ENCODE measurements around the gene COL6A3.

Gene COL6A3

DNA sequence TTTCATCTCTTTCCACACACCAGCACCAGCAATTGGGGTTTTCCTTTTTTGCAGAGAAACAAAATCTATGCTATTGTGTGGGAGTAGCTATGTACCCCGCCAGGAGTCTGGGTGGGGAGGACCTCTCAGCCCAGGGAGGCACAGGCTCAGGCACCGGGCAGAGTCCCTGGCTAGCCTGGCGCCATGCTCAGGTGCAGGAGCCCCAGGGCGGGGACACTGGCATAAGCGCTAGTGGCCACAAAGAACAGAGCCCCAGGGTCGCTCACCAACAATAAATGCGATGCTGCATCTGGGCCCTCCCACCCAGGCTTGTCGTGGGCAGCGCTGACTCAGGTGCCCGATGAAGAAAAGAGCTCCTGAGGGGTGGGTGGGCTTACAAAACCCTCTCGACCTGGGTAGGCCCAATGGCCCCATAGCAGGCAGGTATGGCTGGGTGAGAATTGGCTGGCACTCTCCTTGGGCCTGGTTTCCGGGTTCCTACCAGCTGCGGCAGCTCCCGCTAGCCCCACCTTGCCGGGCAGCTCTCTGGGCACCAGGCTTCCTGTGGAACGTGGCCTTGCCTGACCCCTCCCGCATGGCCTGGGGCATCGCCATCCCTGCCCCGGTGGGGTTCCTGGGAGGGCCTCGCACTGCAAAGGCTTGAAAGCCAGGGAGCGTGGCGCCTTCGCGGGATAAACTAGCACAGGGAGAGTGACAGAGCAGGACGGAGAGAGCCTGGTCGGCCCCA lies 31.8 kb upstream of the COL6A3 start:
- no peak for DNase-seq

DNA sequence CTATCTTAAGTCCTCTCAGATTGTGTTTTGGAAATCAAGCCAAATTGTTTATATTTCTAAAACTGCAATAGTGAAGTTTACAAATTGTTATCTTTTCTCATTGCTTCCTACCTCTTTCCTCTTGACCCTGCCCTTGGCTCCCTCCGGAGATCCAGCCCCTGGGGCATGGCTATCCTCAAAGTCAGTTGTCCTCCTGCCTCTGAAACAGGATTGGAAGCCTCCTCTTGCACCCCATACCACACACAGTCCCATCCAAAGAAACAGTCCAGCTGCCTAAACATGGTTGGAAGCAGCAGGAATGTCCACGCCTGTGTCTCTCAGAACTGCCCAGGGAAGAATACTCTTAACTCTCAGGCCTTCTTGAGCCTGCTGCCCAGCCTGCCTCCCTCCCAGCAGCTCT lies 30.1 kb upstream of the COL6A3 start:
- no peak for DNase-seq

DNA sequence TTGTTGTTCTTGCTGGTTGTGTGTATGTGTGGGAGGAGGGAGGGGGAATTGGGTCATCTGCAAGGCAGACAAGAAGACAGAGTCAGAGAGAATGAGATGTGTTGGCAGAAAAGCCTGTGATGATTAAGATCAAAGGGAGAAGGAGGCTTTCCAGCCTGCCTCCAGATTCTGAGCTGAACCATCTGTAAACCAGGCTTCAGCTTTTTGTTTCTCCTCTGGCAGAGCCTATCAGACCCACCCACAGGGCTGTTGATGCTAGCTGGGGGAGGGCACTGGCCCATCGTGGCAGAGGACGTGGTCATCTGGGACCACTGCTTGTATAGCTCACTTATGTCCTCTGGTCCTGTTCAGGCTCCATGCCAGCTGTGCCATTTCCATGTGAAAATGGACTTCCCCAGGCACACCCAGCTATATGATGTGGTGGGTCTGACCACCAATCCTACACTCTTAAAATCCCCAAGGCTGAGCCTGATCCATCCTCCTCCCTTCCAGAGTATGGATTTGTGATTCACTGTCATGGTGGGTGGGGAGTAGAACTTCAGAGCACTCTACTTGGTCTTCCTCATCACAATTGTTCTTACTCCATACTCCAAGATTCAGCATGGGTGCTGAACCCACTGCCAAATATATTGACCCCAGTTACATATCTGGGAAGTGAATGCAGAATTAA lies 27.8 kb upstream of the COL6A3 start:
- peak; percentile 56 for DNase-seq

DNA sequence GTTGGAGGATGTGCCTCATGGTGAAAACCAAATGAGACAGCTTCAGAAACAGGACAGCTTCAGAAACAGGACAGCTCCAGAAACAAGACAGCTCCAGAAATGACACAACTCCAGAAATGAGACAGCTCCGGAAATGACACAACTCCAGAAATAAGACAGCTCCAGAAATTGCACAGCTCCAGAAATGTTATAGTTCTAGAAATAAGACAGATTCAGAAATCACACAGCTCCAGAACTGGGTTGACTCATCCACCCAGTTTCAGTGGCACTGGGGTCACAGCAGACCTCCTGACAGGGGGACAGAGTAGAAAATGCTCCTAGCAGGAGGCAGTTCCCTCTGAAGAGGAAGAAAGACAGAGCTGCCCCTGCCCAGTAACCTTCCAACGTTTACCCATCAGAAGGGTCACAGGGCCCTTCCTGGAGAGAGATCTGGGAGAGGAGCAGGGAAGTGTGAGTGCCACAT lies 26.9 kb upstream of the COL6A3 start:
- DNase-seq, result no peak

DNA sequence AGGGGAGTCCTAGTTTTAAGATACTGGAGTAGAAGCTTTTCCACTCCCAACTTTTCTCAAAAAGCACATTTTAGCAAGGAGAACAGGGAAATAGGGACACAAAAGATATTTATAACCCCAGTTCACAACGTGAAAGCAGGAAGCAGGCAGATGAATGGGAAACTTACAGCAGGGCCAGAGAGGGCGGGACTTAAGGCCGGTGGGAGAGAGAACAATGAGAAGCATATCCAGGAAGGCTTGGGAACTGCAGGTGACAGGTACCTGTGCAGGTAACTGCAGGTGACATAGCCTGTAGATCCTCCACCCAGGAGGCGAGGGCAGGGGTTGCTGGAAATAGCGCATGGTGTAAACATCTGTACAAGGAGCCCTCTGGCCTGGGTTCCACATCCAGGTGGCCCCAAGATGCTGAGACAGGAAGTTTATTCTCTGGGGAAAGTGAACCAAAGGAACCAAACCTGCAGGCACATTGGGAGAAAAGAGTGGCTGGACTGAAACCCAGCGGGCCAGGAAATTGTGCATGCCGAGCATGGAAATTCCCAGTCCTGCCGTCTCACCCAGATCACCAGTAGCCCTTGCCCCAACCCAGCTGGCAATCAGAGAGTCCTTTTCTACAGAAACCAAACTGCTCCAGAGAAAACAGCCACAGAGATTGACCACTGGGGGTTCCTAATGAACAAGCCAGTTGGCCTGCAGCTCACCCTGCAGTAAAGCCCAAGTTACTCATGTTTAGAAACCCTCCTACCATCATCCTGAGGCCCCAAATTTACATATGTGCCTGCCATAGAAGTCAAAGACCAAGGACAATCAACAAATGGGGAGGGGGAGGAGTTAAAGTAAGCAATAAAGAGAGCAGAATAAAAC lies 24.3 kb upstream of the COL6A3 start:
- DNase-seq, result no peak

DNA sequence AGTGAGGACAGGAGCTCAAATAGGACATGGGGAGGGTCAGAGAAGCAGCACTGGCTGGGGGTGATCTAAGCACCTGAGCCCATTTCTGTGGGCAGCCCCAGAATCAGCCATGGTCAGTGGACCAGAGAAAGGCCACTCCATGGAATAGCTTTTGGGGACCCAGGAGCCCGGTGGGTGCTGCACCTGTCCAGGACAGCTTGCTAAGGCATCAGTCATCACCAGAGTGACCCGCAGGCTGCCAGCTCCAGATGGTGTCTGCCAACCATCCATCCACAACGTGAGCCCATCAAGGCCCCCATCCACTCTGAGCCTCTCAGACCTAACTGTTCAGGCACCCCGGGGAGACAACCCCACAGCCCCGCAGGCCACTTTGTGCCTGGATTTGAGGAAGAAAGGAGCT lies 23.6 kb upstream of the COL6A3 start:
- no peak for DNase-seq

DNA sequence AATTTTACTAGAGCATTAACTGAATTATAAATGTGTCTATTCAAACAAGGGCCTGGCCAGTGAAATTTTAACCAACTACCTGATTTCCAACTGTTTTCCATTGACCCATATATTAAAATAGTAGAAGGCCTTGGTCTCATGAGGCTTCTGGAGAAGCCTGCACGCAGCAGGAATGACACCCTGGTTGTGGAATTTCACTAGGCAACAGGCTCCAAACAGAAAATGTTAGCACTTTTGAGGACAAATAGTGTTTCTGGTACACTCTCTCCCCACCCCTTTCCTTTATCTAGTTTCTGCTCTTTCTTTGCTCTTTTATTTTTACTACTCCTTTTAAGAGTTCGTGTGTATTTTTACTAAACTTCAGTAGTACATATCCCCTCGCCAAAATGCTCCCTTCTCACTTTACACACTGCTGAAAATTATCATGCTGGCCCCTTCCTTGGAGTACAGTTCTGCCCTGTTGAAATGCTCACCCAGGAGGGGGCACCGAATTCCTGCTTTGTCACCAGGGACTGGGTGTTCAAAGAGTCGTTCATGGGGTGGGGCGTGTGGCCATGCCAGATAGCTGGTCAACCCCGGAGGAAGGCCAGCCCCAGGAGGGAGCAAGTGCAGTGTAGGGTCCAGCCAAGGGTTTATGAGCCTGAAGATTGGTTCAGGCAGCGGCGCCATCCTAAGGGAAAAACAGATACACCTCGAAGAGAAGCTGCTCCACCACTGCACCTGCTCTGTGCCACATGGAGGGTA lies 22.1 kb upstream of the COL6A3 start:
- no peak for DNase-seq

DNA sequence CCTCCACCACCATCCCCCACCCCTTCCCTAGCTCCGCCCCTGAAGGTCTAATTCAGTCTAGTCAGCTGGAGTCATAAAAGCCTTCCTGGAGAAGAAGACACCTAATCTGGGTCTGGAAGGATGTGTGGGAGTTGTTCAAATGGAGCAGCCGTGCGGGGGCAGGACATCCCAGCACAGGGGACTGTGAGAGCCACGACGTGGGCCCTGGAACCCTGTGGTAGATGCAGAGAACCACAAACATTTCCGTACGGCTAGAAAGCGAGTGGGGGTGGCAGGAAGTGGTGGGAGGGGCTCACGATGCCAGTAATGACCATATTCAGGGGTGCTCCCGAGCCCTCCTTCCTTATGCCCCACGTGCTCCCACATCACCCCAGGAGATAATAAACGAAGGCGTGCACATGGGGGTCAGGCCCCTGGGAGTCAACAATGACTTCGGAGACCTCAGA lies 20.9 kb upstream of the COL6A3 start:
- no peak for DNase-seq

DNA sequence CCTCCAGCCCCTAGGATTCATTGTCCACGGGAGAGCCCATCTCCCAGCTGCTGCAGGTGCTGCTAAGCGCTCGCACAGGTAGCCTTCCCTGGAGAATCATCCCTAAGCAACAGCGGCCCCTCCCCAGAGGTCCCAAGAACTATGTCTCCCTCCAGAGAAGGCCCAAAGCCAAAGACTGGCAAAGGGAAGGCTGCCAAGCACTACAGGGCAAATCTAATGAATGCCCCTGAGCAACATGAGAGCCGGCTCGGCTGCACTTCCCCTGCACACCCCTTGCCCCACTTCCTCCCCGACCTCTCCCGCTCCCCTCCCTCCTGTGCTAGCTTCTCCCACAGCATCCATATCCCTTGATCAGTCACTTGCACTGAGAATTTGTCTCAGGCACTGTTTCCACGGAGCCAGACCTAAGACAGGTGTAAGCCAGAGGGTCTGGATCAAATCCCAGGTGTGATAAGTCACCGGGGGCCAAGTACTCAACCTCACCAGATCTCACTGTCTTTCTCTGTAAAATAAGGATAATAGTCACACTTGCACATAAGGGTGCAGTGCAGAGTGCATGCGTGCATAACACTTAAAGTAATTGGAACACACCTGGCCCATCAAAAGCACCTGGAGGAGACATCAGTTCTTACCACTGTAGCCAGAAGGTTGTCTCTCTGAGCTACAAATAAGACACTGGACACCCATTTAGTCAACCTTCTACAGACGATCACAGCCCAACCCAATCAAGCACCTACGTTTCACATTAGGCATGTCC lies 20.1 kb upstream of the COL6A3 start:
- no peak for DNase-seq

DNA sequence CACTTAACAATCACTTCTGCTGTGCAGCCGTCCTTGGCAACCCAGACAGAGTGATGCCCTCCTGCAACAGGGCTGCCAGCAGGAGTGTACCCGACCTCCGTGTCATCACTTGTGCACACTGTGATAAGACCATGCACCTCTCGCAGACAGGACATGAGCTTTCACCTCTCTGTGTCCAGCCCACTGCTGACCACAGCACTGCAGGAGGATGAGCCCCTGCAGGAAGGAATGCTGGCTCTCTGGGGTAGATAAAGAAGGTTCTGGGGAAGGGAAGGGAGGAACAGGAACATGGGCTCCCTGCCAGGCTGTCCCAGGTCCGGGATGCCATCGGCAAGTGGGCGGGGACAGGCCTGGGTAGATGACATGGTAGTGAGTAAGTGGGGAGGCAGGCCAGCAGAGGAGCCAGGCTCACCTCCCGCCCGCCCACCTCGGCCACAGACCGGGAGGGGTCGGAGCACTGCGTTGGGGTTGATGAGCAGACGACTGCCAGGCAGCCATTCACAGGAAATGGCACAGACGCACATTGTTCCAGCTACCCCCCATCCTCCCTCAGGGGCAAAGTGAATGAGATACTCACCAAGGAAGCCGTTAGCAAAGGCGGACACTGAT lies 18.6 kb upstream of the COL6A3 start:
- DNase-seq, result no peak

DNA sequence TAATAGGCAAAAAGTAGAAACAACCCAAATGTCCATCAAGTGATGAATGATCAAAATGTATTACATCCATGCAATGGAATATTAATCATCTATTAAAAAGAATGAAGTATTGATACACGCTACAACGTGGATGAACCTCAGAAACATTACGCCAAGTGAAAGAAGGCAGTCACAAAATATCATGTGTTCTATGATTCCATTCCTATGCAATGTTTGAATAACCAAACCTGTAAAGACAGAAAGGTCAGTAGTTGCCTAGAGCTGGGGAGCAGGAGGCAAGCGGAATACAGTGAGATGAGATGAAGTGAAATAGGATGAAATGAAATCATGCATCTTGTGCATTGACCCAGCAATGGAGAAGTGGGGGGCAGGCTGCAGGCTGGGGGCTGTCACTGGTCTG lies 17.9 kb upstream of the COL6A3 start:
- no peak for DNase-seq

DNA sequence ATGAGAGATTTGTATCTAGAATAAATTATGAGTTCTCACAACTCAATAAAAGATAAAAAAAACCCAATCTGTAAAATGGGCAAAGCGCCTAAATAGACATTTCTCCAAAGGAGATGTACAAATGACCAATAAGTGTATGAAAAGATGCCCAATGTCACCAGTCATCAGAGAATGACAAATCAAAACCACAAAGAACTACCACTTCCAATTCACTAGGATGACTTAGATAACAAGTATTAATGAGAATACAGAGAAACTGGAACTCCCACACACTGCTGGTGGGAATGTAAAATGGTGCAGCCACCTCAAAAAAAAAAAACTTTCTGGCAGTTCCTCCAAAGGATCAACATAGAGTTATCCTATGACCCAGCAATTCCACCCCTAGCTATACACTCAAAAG lies 17.4 kb upstream of the COL6A3 start:
- DNase-seq, result no peak

DNA sequence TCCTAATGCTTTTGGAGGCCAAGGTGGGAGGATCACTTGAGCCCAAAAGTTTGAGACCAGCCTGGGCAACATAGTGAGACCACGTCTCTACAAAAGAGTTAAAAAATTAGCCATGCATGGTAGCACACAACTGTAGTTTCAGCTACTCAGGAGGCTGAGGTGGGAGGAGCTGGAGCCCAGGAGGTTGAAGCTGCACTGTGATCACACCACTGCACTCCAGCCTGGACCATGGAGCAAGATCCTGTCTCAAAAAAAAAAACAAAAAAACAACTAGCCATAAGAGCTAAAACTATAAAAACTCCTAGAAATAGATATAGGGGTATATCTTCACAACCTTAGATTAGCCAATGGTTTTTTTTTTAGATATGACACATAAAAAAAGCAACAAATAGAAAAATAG lies 16.9 kb upstream of the COL6A3 start:
- no peak for DNase-seq

DNA sequence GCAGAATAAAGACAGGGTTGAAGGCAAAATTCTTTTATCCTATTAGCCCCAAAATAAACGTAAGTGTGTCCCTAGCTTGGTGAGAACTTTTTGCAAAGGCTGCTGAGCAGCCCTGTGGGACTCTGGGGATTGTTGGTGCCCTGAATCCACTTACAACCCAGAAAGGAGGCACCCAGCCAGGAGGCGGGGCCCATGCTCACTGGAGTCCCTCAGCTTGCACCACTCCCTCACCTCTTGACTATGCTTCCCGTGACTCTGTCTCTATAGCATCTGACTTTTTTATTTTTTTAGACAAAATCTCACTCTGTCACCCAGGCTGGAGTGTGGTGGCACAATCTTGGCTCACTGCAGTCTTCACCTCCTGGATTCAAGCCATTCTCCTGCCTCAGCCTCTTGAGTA lies 15.8 kb upstream of the COL6A3 start:
- no peak for DNase-seq

DNA sequence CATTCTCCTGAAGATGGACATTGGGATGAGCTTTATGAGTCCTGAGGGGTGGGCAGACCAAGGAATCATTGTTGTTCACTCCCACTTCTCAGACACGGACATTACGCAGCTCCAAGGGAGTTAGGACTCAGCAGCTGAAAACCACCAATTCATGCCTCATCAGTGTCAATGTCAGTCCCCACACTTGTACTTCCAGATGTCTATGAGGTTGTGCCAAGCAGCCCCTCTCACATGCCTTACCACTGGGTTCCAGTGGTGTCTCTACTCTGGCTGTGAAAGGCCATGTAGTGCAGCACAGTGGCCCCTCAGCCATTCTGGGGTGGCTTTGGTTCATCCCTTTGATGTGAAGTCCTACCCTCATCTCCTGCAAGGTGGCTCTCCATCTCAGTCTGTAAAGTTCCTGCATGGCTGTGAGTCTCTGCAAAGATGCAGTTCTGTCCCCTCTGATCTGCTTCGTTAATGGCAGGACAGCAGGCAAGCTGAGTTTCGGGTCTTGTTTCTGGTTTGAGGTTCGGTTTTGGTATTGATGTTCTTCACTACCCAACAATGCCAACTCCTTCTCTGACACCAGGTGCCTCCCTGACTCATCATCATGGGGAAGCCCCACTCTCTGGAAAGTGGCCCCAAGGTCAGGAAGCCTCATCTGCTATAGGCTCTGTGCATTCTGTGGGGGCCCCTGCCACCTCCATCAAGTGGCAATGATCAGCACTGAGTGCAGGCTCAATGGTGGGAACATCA lies 14.0 kb upstream of the COL6A3 start:
- DNase-seq, result no peak

DNA sequence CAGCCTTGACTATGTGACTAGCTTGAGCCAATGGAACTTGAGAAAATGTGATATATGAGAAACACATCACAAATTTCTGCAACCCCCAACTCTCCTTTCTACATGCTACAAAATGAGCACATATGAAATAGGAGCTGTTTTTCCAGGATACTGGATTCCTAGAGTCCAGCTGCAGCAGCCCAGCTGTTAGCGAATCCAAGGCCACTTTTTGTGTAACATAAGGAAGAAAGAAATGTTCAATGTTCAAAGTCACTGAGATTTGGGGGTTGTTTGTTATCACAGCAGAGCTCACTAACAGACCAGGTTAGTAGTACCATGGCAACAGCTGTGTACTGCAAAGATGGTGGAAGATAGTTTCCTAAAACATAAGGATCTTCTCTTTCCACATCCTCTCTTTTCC lies 12.6 kb upstream of the COL6A3 start:
- DNase-seq, result no peak

DNA sequence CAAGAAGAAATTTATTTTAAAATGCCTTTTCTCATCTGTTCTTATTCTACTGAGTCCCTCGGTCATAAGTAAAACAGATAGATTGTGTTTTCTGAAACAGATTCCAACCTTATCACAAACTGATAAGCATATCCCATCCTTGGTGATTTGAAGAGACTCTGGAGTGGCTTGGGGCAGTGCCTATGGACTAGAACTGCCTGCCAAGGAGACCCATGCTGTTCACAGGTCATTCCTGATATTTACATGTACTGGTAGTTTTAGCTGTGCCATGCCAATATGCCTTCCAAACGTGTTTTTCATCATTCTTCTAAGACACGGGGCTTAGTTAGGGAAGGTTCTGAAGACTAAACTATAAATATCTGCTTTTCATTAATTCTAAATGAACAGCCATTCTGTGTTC lies 11.4 kb upstream of the COL6A3 start:
- DNase-seq, result no peak

DNA sequence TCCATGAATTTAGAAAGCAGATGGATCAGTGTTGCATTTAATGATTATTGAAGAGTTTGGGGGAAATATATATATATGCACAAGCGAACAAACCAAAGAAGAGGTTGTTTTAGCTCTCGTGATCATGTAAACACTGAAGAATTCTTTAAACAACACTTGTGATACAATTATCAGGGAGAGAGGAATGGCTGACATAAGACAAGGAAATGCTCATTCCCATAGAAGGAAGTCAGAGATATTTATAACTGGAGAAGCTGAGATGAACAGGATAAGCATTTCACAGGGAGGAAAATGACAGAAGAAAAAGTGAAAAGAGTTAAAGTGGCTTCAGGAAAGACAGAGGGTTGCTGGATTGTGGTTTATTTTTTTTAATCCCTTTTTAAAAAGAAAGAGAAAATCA lies 10.6 kb upstream of the COL6A3 start:
- no peak for DNase-seq

DNA sequence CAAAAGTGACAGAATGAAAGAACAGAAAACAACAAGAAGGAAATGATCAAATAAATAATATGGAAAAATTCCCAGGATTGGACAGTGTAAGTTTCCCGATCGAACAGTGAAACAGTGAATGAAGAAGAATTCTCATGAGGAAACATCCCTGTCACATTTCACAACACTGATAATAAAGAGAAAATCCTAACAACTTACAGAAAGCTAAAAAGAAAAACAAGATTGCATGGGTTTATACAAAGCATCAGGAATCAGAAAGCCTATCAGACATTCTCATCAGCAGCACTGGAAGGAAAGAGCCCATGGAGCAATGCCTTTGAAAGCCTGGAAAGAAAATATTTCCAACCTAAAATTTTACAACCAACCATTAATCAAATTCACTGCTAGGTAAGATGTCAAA lies 9.9 kb upstream of the COL6A3 start:
- no peak for DNase-seq

DNA sequence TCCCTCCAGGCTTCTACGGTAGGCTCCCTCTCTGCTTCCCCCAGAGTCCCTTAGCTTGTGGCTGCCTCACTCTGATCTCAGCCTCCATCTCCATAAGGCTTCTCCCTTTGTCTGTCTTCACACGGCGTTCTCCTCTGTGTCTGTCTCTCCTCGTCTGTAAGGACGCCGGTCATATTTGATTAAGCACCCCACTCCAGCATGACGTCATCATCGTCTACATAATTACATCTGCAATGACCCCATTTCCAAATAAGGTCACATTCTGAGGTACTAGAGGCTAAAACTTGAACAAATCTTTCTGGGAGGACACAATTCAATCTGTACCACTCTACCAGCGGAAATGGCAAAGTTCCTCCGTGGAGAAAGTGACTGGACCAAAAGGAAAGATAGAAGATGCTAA lies 8.3 kb upstream of the COL6A3 start:
- DNase-seq, result no peak
